GM12892 (cell line): ENCODE measurements around the gene SLC16A3.
A peak's percentile ranks its signal among the peaks of the same experiment; 100 is the strongest.

ENCODE experiments used
- DNase-seq: peaks from one replicate; pipeline ENCODE4 v3.0.0; 2011; ENCODE audit not compliant: insufficient read length
- FAIRE-seq: peaks from 2 replicates; lab custom pipeline; 2011; peaks lifted over from hg19 to GRCh38; lab: Jason Lieb, UNC
- POLR2A ChIP-seq: IDR thresholded peaks from 2 replicates; pipeline ENCODE4 v1.6.1; 2011; ENCODE audit warnings: low read depth, low read length, control low read depth
- POLR2AphosphoS5 ChIP-seq: IDR thresholded peaks from 2 replicates; pipeline ENCODE4 v1.6.1; 2011; ENCODE audit warnings: low read depth, low read length, control low read depth
- TAF1 ChIP-seq: IDR thresholded peaks from 2 replicates; pipeline ENCODE4 v1.6.1; 2011; ENCODE audit warnings: low read depth, mild to moderate bottlenecking, control low read depth, low read length, borderline replicate concordance

The SLC16A3 gene

GRCh38 chr17:82228278-82228841 lies 482 bp upstream of the SLC16A3 start:
- no peak for TF ChIP-seq TAF1
- TF ChIP-seq POLR2A, result no peak; the same call in 1 of the 2 replicates
- 0 out of 2 replicates have a peak, but pooled peaks have one; percentile 0 for TF ChIP-seq POLR2AphosphoS5
- peak; percentile 88 for FAIRE-seq
- DNase-seq, result peak; percentile 84

DNA sequence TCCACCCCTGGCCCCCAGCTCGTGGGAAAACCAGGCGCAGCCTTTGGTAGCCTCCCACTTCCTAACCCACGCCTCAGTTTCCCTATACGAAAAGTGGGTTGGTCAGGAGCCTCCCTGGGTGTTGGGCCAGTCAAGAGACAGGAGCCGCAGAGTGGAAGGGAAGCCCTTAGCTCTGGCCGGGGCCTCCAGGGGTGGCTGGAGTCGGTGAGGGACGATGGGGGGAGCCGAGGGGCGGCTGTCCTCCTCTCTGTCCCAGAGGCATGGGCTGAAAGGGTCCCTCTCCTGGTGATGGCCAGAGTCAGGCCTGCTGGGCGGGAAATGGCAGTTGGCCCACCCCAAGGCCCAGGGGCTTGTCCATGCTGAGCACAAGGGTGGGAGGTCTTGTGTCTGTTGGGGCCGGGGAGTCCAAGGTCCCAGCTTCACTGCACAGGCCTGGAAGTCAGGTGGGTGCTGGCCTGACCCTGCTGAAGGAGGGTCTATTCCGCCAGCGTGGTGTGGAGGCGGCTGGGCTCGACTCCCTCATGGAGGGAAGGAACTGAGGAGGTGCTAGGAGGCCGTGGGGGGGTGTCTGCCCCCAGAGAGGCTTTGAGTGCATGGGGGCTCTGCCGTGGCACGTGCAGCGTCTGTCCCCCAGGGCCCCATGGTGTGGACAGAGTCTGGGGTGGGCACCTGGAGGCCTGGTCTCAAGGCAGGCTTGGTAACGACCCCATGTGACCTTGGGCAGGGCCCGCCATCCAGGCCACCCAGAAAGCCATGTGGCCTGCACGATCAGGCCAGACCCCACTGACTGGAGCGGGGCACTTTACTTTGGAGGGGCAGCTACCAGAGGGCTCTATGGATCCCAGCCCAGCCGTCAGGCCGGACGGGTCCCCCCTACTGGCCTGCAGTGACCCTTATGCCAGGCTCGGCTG lies 1.1 kb downstream of the SLC16A3 start:
- TF ChIP-seq POLR2A (no peak), POLR2AphosphoS5 (no peak), TAF1 (no peak)
- FAIRE-seq (no peak), DNase-seq (no peak)

DNA sequence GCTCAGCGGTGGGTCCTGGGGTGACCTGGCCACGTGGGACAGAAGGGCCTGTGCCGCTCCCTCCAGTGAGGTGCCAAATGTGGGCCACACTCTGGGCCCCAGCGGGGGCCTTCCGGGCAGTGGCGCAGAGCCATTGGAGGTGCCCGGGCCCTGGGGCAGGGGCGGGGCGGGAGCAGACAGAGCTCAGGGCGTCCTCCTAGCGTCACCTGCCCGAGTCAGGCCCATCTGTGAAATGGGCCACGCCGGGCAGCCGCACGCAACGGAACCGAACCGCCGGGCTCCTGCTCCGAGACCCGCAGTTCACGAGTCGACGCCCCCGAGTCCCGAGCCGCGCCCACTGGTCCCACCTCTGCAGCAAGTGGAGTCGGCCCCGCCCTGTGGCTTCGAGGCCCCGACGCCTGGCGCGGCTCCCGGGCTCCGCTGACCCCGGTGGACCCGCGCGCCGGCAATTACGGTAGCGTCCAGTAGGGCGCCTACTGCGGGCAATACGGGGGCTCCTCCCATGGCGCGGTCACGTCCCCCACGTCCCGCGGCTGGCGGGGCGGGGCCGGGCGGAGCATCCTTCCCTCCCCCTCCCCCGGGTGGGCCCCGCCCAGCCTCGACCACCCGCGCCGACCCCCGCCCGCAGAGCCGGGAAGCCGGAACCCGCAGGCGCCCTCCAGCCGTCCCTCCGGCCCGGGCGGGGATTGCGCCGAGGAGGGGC lies 1.9 kb downstream of the SLC16A3 start:
- TF ChIP-seq TAF1, result 0 out of 2 replicates have a peak, but pooled peaks have one; percentile 21
- no peak for TF ChIP-seq POLR2A
- TF ChIP-seq POLR2AphosphoS5, result no peak
- FAIRE-seq (peak; percentile 94), DNase-seq (peak; percentile 81)

- DNase-seq (peak; percentile 66), FAIRE-seq (peak; percentile 61)
- TF ChIP-seq TAF1 (no peak), POLR2AphosphoS5 (no peak), POLR2A (no peak)
These were observed 2.4 kb downstream of the SLC16A3 start for GRCh38 chr17:82231312-82231561.

DNA sequence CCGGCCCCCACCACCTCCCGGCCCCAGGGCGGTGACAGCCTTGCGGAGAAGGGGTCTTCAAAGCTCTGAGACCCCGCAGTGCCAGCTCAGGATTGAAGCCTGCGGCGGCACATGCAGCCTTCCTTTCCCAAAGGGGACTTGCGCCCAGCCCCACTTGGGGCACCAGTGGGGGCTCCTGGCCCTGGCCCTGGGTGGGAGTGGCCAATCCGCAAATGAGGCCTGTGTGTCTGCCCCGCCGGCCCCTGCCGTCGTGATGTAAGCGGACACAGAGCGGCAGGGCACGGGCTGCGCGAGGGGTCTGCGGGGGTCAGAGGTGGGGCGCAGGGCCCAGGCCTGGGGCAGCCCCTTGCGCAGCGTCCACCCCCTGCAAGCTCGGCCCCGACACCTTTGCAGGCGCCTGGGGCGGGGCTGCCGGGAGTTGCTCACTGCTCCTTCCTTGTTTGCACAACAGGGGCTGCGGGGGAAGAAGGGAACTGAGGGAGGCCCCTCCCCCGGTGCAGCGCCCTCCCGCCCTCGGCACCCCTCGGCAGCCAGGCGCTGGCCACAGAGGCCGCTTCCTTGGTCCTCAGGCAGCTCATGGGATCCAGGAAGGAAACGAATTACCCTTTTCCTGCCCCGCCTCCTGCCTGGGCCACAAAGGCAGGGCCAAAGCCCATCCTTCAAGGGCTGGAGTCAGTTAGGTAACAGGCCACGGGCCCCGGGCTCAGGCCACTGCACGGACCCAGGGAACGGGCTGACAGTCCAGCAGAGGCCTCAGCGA lies 2.9 kb downstream of the SLC16A3 start:
- DNase-seq (no peak), FAIRE-seq (no peak)
- TF ChIP-seq POLR2AphosphoS5 (no peak), TAF1 (no peak), POLR2A (no peak)

DNA sequence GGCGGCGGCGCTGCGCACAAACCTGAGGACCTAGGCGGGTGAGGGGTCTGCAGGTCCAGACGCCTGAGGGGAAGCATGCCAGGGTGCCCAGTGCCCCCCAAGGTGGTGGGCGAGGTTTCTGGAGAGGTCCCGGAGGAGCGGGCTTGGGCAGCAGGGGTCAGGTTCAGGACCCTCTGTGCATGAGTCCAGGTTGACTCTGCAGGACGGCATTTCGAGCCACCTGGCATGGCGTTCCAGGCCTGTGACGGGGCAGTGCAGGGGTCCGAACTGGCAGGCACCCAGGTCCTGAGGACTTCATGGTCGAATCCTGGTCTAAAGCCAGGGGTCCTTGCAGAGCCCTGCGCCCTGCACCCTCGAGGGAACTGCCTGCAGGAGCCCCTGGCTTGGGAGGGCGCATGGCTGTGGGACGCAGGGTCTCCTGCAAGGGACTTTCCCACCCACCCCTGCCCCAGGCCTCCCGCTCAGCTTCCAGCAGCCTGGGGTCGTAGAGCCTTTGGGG lies 3.5 kb downstream of the SLC16A3 start:
- TF ChIP-seq POLR2AphosphoS5 (no peak), TAF1 (no peak), POLR2A (no peak)
- no peak for FAIRE-seq

GRCh38 chr17:82232876-82233785 lies 4.3 kb downstream of the SLC16A3 start:
- FAIRE-seq, result peak; percentile 60

More for the DNA sequence above, 3.5 kb downstream of the SLC16A3 start:
- DNase-seq, result no peak

GRCh38 chr17:82234211-82235055 lies 5.6 kb downstream of the SLC16A3 start:
- DNase-seq, result no peak
- TF ChIP-seq POLR2A (no peak), POLR2AphosphoS5 (no peak), TAF1 (no peak)
- FAIRE-seq, result no peak

More at GRCh38 chr17:82232876-82233785, 4.3 kb downstream of the SLC16A3 start:
- no peak for DNase-seq
- TF ChIP-seq TAF1, result no peak
- TF ChIP-seq POLR2A, result no peak
- no peak for TF ChIP-seq POLR2AphosphoS5
